Endothelial cell of umbilical vein (primary cell): ENCODE results near the gene RAMAC. TPM values are rescaled to one million over a fixed set of nuclear protein-coding genes. Genes with fewer than 3 reads are reported as not detected.

Experiments used
- BruUV-seq: library from RNA; stranded (reverse); fragments of 400-500 nt; replicated peaks from 2 replicates; lab custom pipeline; 2021; lab: Mats Ljungman, UMichigan
- CTCF ChIA-PET: fragments of 300-600, 350-600 bp; sonication (Branson Sonifier 250); formaldehyde crosslinking; loops from one replicate; lab custom pipeline; 2021; ENCODE audit warnings: antibody characterized with exemption, inconsistent platforms; lab: Charles Lee
- POLR2A ChIA-PET: fragments of 300-600, 350-600 bp; sonication (Branson Sonifier 250); formaldehyde crosslinking; loops from one replicate; lab custom pipeline; 2021; ENCODE audit warnings: antibody characterized with exemption, inconsistent platforms; lab: Charles Lee
- DNase-seq: peaks from one replicate; pipeline ENCODE4 v3.0.0-alpha.2; 2011; ENCODE audit warnings: low read depth, low spot score
- FAIRE-seq: peaks from 2 replicates; lab custom pipeline; 2011; peaks lifted over from hg19 to GRCh38; lab: Jason Lieb, UNC
- H2AFZ ChIP-seq: 2 replicates; pipeline ENCODE4 v1.6.0; 2012; ENCODE audit warnings: low read depth, low read length, control low read depth, inconsistent platforms
- H3K27ac ChIP-seq: 2 replicates; pipeline ENCODE4 v1.5.1; 2011; ENCODE audit warnings: low read depth, mild to moderate bottlenecking, control low read depth, low read length, moderate library complexity; ENCODE audit not compliant: insufficient read depth
- H3K27me3 ChIP-seq, 2 experiments: 2 replicates each; pipeline versions ENCODE4 v1.6.0 to v1.6.1; 2011; ENCODE audit warnings: low read length in 2 of 2, mixed read lengths in 1 of 2; ENCODE audit not compliant: control insufficient read depth in 2 of 2, insufficient read depth in 2 of 2
- H3K36me3 ChIP-seq, 2 experiments: 2 replicates in 1 of 2; 3 replicates in 1 of 2; pipeline ENCODE4 v1.5.1; 2011; ENCODE audit warnings: low read length in 2 of 2, mild to moderate bottlenecking in 1 of 2, moderate library complexity in 1 of 2; ENCODE audit not compliant: control insufficient read depth in 2 of 2, insufficient read depth in 2 of 2; ENCODE audit errors: extremely low read depth in 1 of 2
- H3K4me1 ChIP-seq: 3 replicates; pipeline ENCODE4 v1.5.1; 2011; ENCODE audit warnings: mild to moderate bottlenecking, low read length; ENCODE audit not compliant: control insufficient read depth, insufficient read depth; ENCODE audit errors: extremely low read depth
- H3K4me2 ChIP-seq: 2 replicates; pipeline ENCODE4 v1.6.1; 2011; ENCODE audit warnings: low read length, control low read depth, mixed read lengths; ENCODE audit not compliant: insufficient read depth
- H3K4me3 ChIP-seq, 3 experiments: fragments of 200-600 bp in 1 of 3; sonication (generic), shearing (Covaris generic) in 1 of 3; replicated peaks in 1 of 3; 2 replicates each; pipeline ENCODE4 v1.5.1; 2011 to 2016; ENCODE audit warnings: control low read depth in 3 of 3, low read length in 3 of 3, mild to moderate bottlenecking in 2 of 3, inconsistent platforms in 1 of 3, low read depth in 1 of 3, moderate library complexity in 1 of 3; ENCODE audit not compliant: insufficient read depth in 1 of 3
- H3K79me2 ChIP-seq: 2 replicates; pipeline ENCODE4 v1.6.0; 2012; ENCODE audit warnings: low read length, inconsistent platforms; ENCODE audit not compliant: control insufficient read depth, insufficient read depth
- H3K9ac ChIP-seq: replicated peaks from 2 replicates; pipeline ENCODE3; 2011; ENCODE audit warnings: low read length, control low read depth; ENCODE audit not compliant: insufficient read depth; ENCODE audit errors: extremely low read depth
- H3K9me1 ChIP-seq: replicated peaks from 3 replicates; pipeline ENCODE4 v1.6.0; 2011; ENCODE audit warnings: mild to moderate bottlenecking, low read length; ENCODE audit not compliant: control insufficient read depth, insufficient read depth; ENCODE audit errors: extremely low read depth
- H3K9me3 ChIP-seq: replicated peaks from 2 replicates; pipeline ENCODE4 v1.5.1; 2012; ENCODE audit warnings: low read length, inconsistent platforms; ENCODE audit not compliant: control insufficient read depth, insufficient read depth
- H4K20me1 ChIP-seq: replicated peaks from 2 replicates; pipeline ENCODE3; 2011; ENCODE audit warnings: mild to moderate bottlenecking, low read length; ENCODE audit not compliant: control insufficient read depth, insufficient read depth; ENCODE audit errors: extremely low read depth
- CTCF ChIP-seq, 2 donors: IDR thresholded peaks; 1 replicate in 1 of 2; 2 replicates in 1 of 2; pipeline ENCODE4 v1.5.1; 2011; ENCODE audit warnings: low read length in 2 of 2, mild to moderate bottlenecking in 2 of 2, moderate library complexity in 2 of 2, control low read depth in 1 of 2, inconsistent platforms in 1 of 2, low read depth in 1 of 2; ENCODE audit not compliant: insufficient read depth in 1 of 2; ENCODE audit errors: extremely low read depth in 1 of 2
- EZH2 ChIP-seq: IDR thresholded peaks from 2 replicates; pipeline ENCODE4 v1.6.1; 2012; ENCODE audit warnings: borderline replicate concordance, low read depth, mild to moderate bottlenecking, moderate library complexity, low read length, inconsistent platforms; ENCODE audit not compliant: severe bottlenecking
- FOS ChIP-seq: IDR thresholded peaks from 2 replicates; pipeline ENCODE4 v1.6.1; 2011; ENCODE audit warnings: mild to moderate bottlenecking, low read length, moderate library complexity, borderline replicate concordance; ENCODE audit not compliant: insufficient read depth
- GATA2 ChIP-seq: IDR thresholded peaks from 2 replicates; pipeline ENCODE4 v1.7.0; 2011; ENCODE audit warnings: low read depth, mild to moderate bottlenecking, moderate library complexity, mixed read lengths, low read length; ENCODE audit not compliant: insufficient read length, insufficient read depth
- JUN ChIP-seq: IDR thresholded peaks from 2 replicates; pipeline ENCODE4 v1.6.1; 2011; ENCODE audit warnings: borderline replicate concordance, low read depth; ENCODE audit not compliant: insufficient read length, insufficient read depth
- POLR2A ChIP-seq: IDR thresholded peaks from 2 replicates; pipeline ENCODE4 v1.6.1; 2012; ENCODE audit warnings: low read depth, mild to moderate bottlenecking, control low read depth, low read length
- POLR2AphosphoS5 ChIP-seq: IDR thresholded peaks from 2 replicates; pipeline ENCODE4 v1.6.1; 2012; ENCODE audit warnings: low read depth, mild to moderate bottlenecking, control low read depth, low read length, moderate library complexity; ENCODE audit not compliant: insufficient read depth
- dilution Hi-C: fragments of 300-500 bp; cut with MboI; formaldehyde crosslinking; loops from one replicate; pipeline ENCODE4 v1.15.0; 2019; ENCODE audit warnings: low sequenced_read_pairs; ENCODE audit not compliant: extremely low pct_ligation_motif_present
- intact Hi-C: fragments of 100-400 bp; cut with micrococcal nuclease; formaldehyde crosslinking; loops from one replicate; pipeline ENCODE4 v1.10.0; 2022
- polyA plus RNA-seq, 4 experiments: library from polyadenylated mRNA; depleted of rRNA in 3 of 4; stranded (reverse) in 3 of 4; unstranded in 1 of 4; fragments of >200 nt; gene quantifications; 2 replicates each; pipeline versions ENCODE4 v1.2.1 to v1.2.3, GENCODE V29; 2011 to 2012; ENCODE audit warnings: missing spikeins in 1 of 4
- total RNA-seq: library from RNA; stranded (reverse); gene quantifications from 2 replicates; pipeline ENCODE4 v1.2.3, GENCODE V29; 2021

The RAMAC gene
- total and polyA plus RNA-seq, 2 donors (not counting 3 experiments of a cell fraction or from before 2014, with no cell fraction given), result 12.5 to 14.1 TPM

GRCh38 chr15:82964890-82965289 is 21.1 kb upstream of the RAMAC start:
- Histone ChIP-seq H4K20me1 (no peaks in the 10 kb centered on the region), H3K79me2 (no peaks in the 10 kb centered on the region), H3K9me1 (no peaks in the 10 kb centered on the region), H3K4me3 (no peak overlapping the region), H3K4me1 (no peaks in the 10 kb centered on the region), H3K9me3 (no peaks in the 10 kb centered on the region), H3K4me2 (no peak overlapping the region), H3K36me3 (no peaks in the 10 kb centered on the region), H3K27me3 (peaks cover 1 to 7% of the 10 kb centered on the region in 2 experiments), H3K27ac (no peak overlapping the region), H3K9ac (no peak overlapping the region), H2AFZ (no peak overlapping the region)
- CTCF ChIA-PET, result no interaction called here
- FAIRE-seq (no peak), DNase-seq (no peak)
- no TSS peak for BruUV-seq
- POLR2A ChIA-PET, result no interaction called here
- intact Hi-C loops, result no loop called here
- dilution Hi-C loops, result no loop called here
- TF ChIP-seq EZH2, result no peak
- no peak for TF ChIP-seq POLR2AphosphoS5
- TF ChIP-seq JUN, result no peak
- no peak for TF ChIP-seq POLR2A
- no peak for TF ChIP-seq GATA2
- no peak for TF ChIP-seq FOS
- no peak for TF ChIP-seq CTCF (IDR thresholded peaks at IDR 0.05; ENCODE audit: extremely low read depth in 1 of 2, insufficient read depth in 1 of 2, low read depth in 1 of 2, low read length in 2 of 2)
